ENCODE measurements around the gene EEF1E1. TPM values are rescaled to one million over a fixed set of nuclear protein-coding genes. Genes with fewer than 3 reads are reported as not detected.
"Not testable (repeated sequence)": the region's sequence is repeated elsewhere in the genome, so short reads cannot be mapped to it uniquely, and the experiment has no call there.

The EEF1E1 gene
- total RNA-seq, 8 experiments from 2014 or later = 47.7 to 67.4 (median 57.6) TPM

DNA sequence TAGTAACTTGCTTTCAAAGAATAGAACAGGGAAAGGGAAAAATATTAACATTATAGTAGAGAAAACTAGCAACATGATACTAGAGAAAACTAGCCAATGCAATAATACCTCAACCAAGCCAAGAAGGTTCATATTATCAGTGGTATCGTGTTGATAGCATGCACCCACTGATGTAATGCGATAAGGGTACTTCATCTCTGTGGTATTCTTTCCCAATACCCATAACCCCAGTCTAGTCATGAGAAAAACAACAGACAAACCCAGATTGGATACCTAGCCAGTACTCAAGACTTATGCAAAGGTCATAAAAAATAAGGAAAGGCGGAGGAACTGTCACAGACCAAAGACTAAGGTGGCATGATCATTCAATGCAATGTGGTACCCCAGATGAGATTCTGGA lies 59.1 kb downstream of the EEF1E1 start:
- H3K4me1 ChIP-seq (replicated peaks in 1 of 2) = no peaks in the 10 kb centered on the region
- no peak overlapping the region for H3K4me3 ChIP-seq
- in situ Hi-C loops (cut with MboI; ENCODE audit: low pct_unique_long_range_greater_than_20kb in 2 of 9, low sequenced_read_pairs in 9 of 9, unreplicated experiment in 9 of 9) = no loop called here
- no peak overlapping the region for H3K27ac ChIP-seq
- 44 to 100% (median 73%) methylated on average over 1 to 3 of the region's 3 CpGs for WGBS, 10 experiments
- no peak for ATAC-seq (replicated peaks in 6 of 8)

DNA sequence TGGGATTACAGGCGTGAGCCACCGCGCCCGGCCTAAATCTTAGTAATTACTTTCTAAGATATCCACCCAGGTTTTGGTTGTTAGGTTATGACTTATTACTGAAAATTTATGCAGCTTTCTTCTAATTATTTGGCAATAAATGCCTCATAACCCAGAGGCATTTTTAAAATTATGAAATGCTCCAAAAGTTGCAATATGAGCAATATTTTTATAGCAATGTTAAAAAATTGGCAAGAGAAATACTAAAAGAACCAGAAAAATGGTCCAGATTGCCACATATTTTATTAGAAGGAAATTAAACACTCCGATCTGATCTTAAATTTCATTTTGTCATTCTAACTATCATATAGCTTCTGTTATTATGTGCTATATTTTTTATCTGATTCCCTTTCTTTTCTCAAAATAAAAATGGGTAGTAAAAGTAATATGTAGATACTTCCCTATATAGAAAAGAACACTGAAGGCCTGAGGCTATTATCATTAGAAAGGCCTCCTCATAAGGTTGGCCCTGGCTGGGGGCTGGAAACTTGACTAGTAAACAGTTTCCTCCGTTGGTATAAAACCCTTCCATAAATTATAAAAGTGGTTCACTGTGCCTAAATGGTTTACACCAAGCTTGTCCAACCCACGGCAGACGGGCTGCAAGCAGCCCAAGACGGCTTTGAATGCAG lies 60.3 kb downstream of the EEF1E1 start:
- no peak for ATAC-seq (replicated peaks in 6 of 8)
- Histone ChIP-seq H3K4me1 (replicated peaks in 1 of 2) (no peaks in the 10 kb centered on the region), H3K4me3 (no peak overlapping the region), H3K27ac (no peak overlapping the region)
- in situ Hi-C loops (cut with MboI; ENCODE audit: low pct_unique_long_range_greater_than_20kb in 2 of 9, low sequenced_read_pairs in 9 of 9, unreplicated experiment in 9 of 9) = no loop called here
- 44 to 94% (median 81%) methylated on average over 2 to 8 of the region's 9 CpGs for WGBS, 10 experiments

DNA sequence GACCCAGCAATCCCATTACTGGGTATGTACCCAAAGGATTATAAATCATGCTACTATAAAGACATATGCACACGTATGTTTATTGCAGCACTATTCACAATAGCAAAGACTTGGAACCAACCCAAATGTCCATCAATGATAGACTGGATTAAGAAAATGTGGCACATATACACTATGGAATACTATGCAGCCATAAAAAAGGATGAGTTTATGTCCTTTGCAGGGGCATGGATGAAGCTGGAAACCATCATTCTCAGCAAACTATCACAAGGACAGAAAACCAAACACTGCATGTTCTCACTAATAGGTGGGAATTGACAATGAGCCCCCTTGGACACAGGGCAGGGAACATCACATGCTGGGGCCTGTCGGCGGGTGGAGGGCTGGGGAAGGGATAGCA lies 68.2 kb downstream of the EEF1E1 start:
- H3K4me1 ChIP-seq (replicated peaks in 1 of 2); H3K27ac ChIP-seq; H3K4me3 ChIP-seq; ATAC-seq (replicated peaks in 6 of 8); in situ Hi-C loops (cut with MboI; ENCODE audit: low pct_unique_long_range_greater_than_20kb in 2 of 9, low sequenced_read_pairs in 9 of 9, unreplicated experiment in 9 of 9): not testable (repeated sequence)
- 90 to 100% methylated on average over 2 of the region's 3 CpGs; no CpG with 5 or more reads in 8 of the 10 experiments for WGBS, 10 experiments

DNA sequence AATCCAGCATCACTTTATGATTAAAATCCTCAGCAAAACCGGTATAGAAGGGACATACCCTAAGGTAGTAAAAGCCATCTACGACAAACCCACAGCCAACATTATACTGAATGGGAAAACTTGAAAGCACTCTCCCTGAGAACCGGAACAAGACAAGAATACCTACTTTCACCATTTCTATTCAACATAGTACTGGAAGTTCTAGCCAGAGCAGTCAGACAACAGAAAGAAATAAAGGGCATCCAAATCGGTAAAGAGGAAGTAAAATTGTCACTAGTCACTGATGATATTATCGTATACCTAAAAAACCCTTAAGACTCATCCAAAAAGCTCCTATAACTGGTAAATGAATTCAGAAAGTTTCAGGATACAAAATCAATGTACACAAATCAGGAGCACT lies 71.4 kb downstream of the EEF1E1 start:
- peaks cover 0 to 8% of the 10 kb centered on the region in 2 donors for H3K4me1 ChIP-seq (replicated peaks in 1 of 2)
- in situ Hi-C loops (cut with MboI; ENCODE audit: low pct_unique_long_range_greater_than_20kb in 2 of 9, low sequenced_read_pairs in 9 of 9, unreplicated experiment in 9 of 9) = no loop called here
- no peak overlapping the region for H3K27ac ChIP-seq
- H3K4me3 ChIP-seq = no peak overlapping the region
- ATAC-seq (replicated peaks in 6 of 8) = no peak
- 86 to 100% (median 97%) methylated on average over 1 to 5 of the region's 5 CpGs; no CpG with 5 or more reads in 1 of the 10 experiments for whole genome bisulfite sequencing, 10 experiments

Other genes with a start within 250 kb of the EEF1E1 start
- gene TXNDC5, start 191.8 kb downstream of the EEF1E1 start, total RNA-seq = 100 to 1,000 TPM in 2 of 8 experiments, 10 to 100 TPM in 6; 33.1 to 197 (median 71.2) TPM
- gene BLOC1S5, start 38.2 kb downstream of the EEF1E1 start, total RNA-seq = 10 to 100 TPM; 10.9 to 21.1 (median 12.2) TPM